CD14-positive monocyte (primary cell): ENCODE data around the gene DOCK8. TPM values are rescaled to one million over a fixed set of nuclear protein-coding genes. Genes with fewer than 3 reads are reported as not detected.

Source experiments
- DNase-seq, 3 donors: peaks; one replicate each; pipeline ENCODE4 v3.0.0-alpha.2; 2011 to 2022
- H2AFZ ChIP-seq: 2 replicates; pipeline ENCODE4 v1.6.0; 2012; ENCODE audit warnings: mild to moderate bottlenecking, low read depth, low read length, inconsistent platforms; ENCODE audit not compliant: insufficient read depth, poor library complexity, severe bottlenecking
- H3K27ac ChIP-seq, 2 donors: 1 replicate in 1 of 2; 2 replicates in 1 of 2; pipeline ENCODE4 v1.5.1; 2012 to 2013; ENCODE audit warnings: low read length in 2 of 2, control low read depth in 1 of 2, inconsistent platforms in 1 of 2, low read depth in 1 of 2, mild to moderate bottlenecking in 1 of 2
- H3K27me3 ChIP-seq, 2 donors: one replicate each; pipeline versions ENCODE4 v1.6.0 to v1.6.1; 2011 to 2013; ENCODE audit warnings: low read length in 2 of 2; ENCODE audit not compliant: control insufficient read depth in 2 of 2, insufficient read depth in 2 of 2
- H3K36me3 ChIP-seq, 2 donors: replicated peaks in 1 of 2; 1 replicate in 1 of 2; 2 replicates in 1 of 2; pipeline versions ENCODE4 v1.5.1 to v1.6.1; 2012 to 2013; ENCODE audit warnings: low read length in 2 of 2, control low read depth in 1 of 2, inconsistent platforms in 1 of 2, mild to moderate bottlenecking in 1 of 2; ENCODE audit not compliant: insufficient read depth in 2 of 2, control insufficient read depth in 1 of 2
- H3K4me1 ChIP-seq, 2 donors: 1 replicate in 1 of 2; 2 replicates in 1 of 2; pipeline versions ENCODE4 v1.5.1 to v1.6.1; 2012 to 2013; ENCODE audit warnings: low read length in 2 of 2, control low read depth in 1 of 2, inconsistent platforms in 1 of 2, mild to moderate bottlenecking in 1 of 2, moderate library complexity in 1 of 2; ENCODE audit not compliant: insufficient read depth in 2 of 2, control insufficient read depth in 1 of 2
- H3K4me2 ChIP-seq: replicated peaks from 2 replicates; pipeline ENCODE3; 2012; ENCODE audit warnings: low read length, moderate library complexity, mild to moderate bottlenecking; ENCODE audit not compliant: poor library complexity, severe bottlenecking; ENCODE audit errors: extremely low read depth
- H3K4me3 ChIP-seq, 3 experiments: fragments of 200-600 bp in 1 of 3; sonication (generic) in 1 of 3; replicated peaks in 1 of 3; 1 replicate in 2 of 3; 2 replicates in 1 of 3; pipeline ENCODE4 v1.5.1; 2011 to 2013; ENCODE audit warnings: low read length in 3 of 3, mild to moderate bottlenecking in 3 of 3, control low read depth in 2 of 3, low read depth in 2 of 3, inconsistent platforms in 1 of 3, moderate library complexity in 1 of 3
- H3K79me2 ChIP-seq: 2 replicates; pipeline ENCODE4 v1.6.0; 2012; ENCODE audit warnings: mild to moderate bottlenecking, control low read depth, inconsistent platforms, low read length, moderate library complexity; ENCODE audit not compliant: insufficient read depth
- H3K9ac ChIP-seq: 2 replicates; pipeline ENCODE4 v1.6.0; 2017; ENCODE audit warnings: low read length, mild to moderate bottlenecking; ENCODE audit not compliant: insufficient read depth, poor library complexity, severe bottlenecking
- H3K9me3 ChIP-seq, 2 donors: replicated peaks in 1 of 2; 1 replicate in 1 of 2; 2 replicates in 1 of 2; pipeline versions ENCODE4 v1.5.1 to v1.6.1; 2012 to 2013; ENCODE audit warnings: low read length in 2 of 2, control low read depth in 1 of 2; ENCODE audit not compliant: control insufficient read depth in 1 of 2, insufficient read depth in 1 of 2
- H4K20me1 ChIP-seq: 2 replicates; pipeline ENCODE4 v1.6.0; 2012; ENCODE audit warnings: mild to moderate bottlenecking, low read length, control low read depth, moderate library complexity; ENCODE audit not compliant: insufficient read depth
- H3K27ac Mint-ChIP-seq, 7 donors: one replicate each; pipeline ENCODE4 v1.8.0; 2020; ENCODE audit warnings: mild to moderate bottlenecking in 7 of 7, mixed read lengths in 7 of 7, moderate library complexity in 6 of 7, inconsistent platforms in 2 of 7
- H3K27me3 Mint-ChIP-seq, 3 donors: one replicate each; pipeline ENCODE4 v1.8.0; 2021 to 2022; ENCODE audit warnings: low read depth in 3 of 3, mild to moderate bottlenecking in 3 of 3, mixed read lengths in 3 of 3, moderate library complexity in 3 of 3, inconsistent platforms in 1 of 3
- H3K36me3 Mint-ChIP-seq, 2 donors: one replicate each; pipeline ENCODE4 v1.8.0; 2020; ENCODE audit warnings: mixed read lengths in 2 of 2, inconsistent platforms in 1 of 2, mild to moderate bottlenecking in 1 of 2
- H3K4me1 Mint-ChIP-seq: one replicate; pipeline ENCODE4 v1.8.0; 2020; ENCODE audit warnings: mild to moderate bottlenecking, mixed read lengths
- H3K4me3 Mint-ChIP-seq, 2 donors: one replicate each; pipeline ENCODE4 v1.8.0; 2020; ENCODE audit warnings: mild to moderate bottlenecking in 2 of 2, mixed read lengths in 2 of 2, moderate library complexity in 1 of 2
- H3K9me3 Mint-ChIP-seq, 7 donors: one replicate each; pipeline ENCODE4 v1.8.0; 2020 to 2022; ENCODE audit warnings: mixed read lengths in 7 of 7, mild to moderate bottlenecking in 6 of 7, moderate library complexity in 6 of 7, inconsistent platforms in 2 of 7
- CTCF ChIP-seq: fragments of 200-600 bp; IDR thresholded peaks from one replicate; pipeline ENCODE4 v1.8.0; 2022; ENCODE audit warnings: antibody characterized with exemption, mild to moderate bottlenecking
- WGBS: methylation state at CpG from one replicate; pipeline ENCODE4 v1.1.5; 2013; ENCODE audit warnings: missing lambda C conversion rate; ENCODE audit not compliant: insufficient coverage; 5-methylcytosine and 5-hydroxymethylcytosine counted together
- intact Hi-C, 2 donors: fragments of 100-400 bp; cut with micrococcal nuclease; formaldehyde crosslinking; loops; one replicate each; pipeline versions ENCODE4 v1.15.0 to v1.15.1; 2023
- polyA plus RNA-seq, 3 donors: library from polyadenylated mRNA; depleted of rRNA in 1 of 3; unstranded in 2 of 3; stranded (reverse) in 1 of 3; fragments of 300-500 nt in 2 of 3; fragments of >200 nt in 1 of 3; fragmentation: Illumina TruSeq in 2 of 3; gene quantifications; 1 replicate in 2 of 3; 2 replicates in 1 of 3; pipeline ENCODE4 v1.2.3, GENCODE V29; 2012 to 2021

The DOCK8 gene
- polyA plus RNA-seq, 3 donors: 46.8 to 100 (median 95.4) TPM

- Histone ChIP-seq H3K36me3 (peaks cover 98% of the 10 kb centered on the region in 2 donors), H3K79me2 (peaks cover 3% of the 10 kb centered on the region), H3K9ac (no peak overlapping the region), H2AFZ (no peak overlapping the region), H3K9me3 (no peaks in the 10 kb centered on the region), H3K27me3 (no peaks in the 10 kb centered on the region), H3K4me3 (no peak overlapping the region), H3K27ac (no peak overlapping the region), H3K4me1 (no peaks in the 10 kb centered on the region), H3K4me2 (no peak overlapping the region), H4K20me1 (peaks cover 90% of the 10 kb centered on the region)
- no peak for DNase-seq
- intact Hi-C loops: loop anchor here in 1 of 2 donors (5.0 kb wide), 1 partner anchor 54 kb away; no protein-coding TSS in a partner anchor
- Mint-ChIP-seq H3K9me3 (no peaks in the 10 kb centered on the region), H3K4me3 (no peak overlapping the region), H3K27ac (peak overlapping the region in 1 of 7 donors; percentile 74), H3K4me1 (no peaks in the 10 kb centered on the region), H3K36me3 (peaks cover 90 to 98% of the 10 kb centered on the region in 2 donors), H3K27me3 (no peaks in the 10 kb centered on the region)
- no peak for TF ChIP-seq CTCF
- 100% methylated on average over 5 of the region's 15 CpGs for WGBS
Measured at GRCh38 chr9:446074-446699, 231.5 kb downstream of the DOCK8 start.

DNA sequence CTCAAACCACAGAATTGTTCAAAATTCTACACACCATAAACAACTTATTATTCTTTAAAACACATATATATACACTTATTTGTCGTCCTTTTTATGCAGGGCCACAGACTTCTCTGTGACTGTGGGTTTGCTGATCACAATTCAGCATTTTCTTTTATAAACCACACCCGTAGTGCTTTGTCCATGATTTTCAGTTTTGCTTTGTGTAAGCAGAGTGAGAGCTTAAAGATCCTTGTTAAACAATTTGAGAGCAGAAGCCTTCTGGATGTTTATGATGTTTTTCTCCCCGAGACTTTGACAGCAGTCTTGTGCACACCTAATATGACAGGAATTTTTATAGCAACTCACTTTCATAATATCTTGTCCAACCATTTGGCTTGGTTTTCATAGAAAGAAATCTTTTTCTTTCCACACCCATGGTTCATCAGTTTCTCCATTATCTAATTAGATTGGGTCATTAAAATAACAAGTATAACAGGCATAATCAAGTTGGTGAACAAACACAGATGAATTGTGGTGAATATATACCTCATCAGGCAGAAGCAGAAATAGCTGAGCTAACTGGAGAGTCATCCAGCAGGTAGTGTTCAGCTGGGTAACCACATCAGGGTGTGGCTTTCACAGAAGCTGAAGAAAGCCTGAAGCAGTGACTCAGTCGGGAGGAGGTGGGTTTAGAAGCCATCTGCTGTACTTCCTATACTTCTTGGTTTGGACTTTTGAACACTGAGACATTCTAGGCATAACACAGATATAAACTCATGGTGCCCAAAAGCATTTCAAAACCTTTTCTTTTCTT lies 232.8 kb downstream of the DOCK8 start:
- Histone ChIP-seq H3K79me2 (peaks cover 3% of the 10 kb centered on the region), H3K9me3 (no peaks in the 10 kb centered on the region), H3K9ac (no peak overlapping the region), H2AFZ (no peak overlapping the region), H3K36me3 (peaks cover 94 to 97% of the 10 kb centered on the region in 2 donors), H3K4me3 (no peak overlapping the region), H3K4me1 (no peaks in the 10 kb centered on the region), H3K27ac (no peak overlapping the region), H3K4me2 (no peak overlapping the region), H3K27me3 (no peaks in the 10 kb centered on the region), H4K20me1 (peaks cover 90% of the 10 kb centered on the region)
- Mint-ChIP-seq H3K4me3 (no peak overlapping the region), H3K9me3 (no peaks in the 10 kb centered on the region), H3K36me3 (peaks cover 89 to 96% of the 10 kb centered on the region in 2 donors), H3K4me1 (no peaks in the 10 kb centered on the region), H3K27me3 (no peaks in the 10 kb centered on the region), H3K27ac (peak overlapping the region in 2 of 7 donors; percentile 27 to 61)
- no peak for DNase-seq
- no CpG with 5 or more reads among the region's 4 CpGs for WGBS
- intact Hi-C loops: loop anchor here in 1 of 2 donors (5.0 kb wide), 1 partner anchor 55 kb away; no protein-coding TSS in a partner anchor
- no peak for TF ChIP-seq CTCF
